ENCODE measurements around the gene SYVN1.

Gene SYVN1

DNA sequence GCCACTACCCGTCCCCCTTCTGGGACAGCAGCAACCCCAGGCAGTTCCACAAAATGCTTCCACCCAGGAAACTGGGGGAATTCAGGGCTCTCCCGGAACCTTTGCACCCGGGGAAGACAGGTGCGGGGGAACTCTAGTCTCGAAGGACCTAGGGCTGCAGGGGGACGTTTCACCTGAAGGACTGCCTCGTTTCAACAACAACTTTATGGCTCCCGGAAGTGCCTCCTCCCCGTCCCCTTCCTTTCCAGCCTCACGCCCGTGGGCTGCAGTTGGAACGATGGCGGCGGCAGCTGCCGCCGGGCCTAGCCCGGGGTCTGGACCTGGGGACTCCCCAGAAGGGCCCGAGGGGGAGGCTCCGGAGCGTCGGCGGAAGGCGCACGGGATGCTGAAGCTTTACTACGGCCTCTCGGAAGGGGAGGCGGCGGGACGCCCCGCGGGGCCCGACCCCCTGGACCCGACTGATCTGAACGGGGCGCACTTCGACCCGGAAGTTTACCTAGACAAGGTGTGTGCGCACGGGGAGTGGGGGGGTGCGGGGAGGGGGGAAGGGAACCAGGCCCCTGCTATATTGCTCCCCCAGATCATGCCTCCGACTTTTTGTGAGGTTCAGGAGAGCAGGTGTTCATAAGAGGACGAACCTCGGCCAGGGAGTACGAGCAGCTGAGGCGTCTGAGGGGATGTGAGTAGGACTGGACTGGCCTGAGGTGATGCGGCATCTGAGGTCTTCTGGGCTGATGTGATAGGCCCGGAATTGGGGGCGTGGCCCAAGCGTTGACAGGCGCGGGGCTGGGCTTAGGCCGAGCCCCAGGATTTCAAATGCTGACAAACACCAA is 38.1 kb downstream of the SYVN1 start, which contains the start of gene VPS51 (continued):
- TF ChIP-seq ZNF169 (tag by site-specific recombination; IDR thresholded peaks at IDR 0.05) (no peak), ZNF155 (tag by site-specific recombination; IDR thresholded peaks at IDR 0.05) (no peak), ZNF10 (tag by site-specific recombination; IDR thresholded peaks at IDR 0.05) (peak; percentile 59; the same call in 1 of the 2 replicates), SCRT1 (tag by site-specific recombination; IDR thresholded peaks at IDR 0.05; ENCODE audit: borderline replicate concordance) (no peak)
- TF ChIP-seq, protein P1, sequence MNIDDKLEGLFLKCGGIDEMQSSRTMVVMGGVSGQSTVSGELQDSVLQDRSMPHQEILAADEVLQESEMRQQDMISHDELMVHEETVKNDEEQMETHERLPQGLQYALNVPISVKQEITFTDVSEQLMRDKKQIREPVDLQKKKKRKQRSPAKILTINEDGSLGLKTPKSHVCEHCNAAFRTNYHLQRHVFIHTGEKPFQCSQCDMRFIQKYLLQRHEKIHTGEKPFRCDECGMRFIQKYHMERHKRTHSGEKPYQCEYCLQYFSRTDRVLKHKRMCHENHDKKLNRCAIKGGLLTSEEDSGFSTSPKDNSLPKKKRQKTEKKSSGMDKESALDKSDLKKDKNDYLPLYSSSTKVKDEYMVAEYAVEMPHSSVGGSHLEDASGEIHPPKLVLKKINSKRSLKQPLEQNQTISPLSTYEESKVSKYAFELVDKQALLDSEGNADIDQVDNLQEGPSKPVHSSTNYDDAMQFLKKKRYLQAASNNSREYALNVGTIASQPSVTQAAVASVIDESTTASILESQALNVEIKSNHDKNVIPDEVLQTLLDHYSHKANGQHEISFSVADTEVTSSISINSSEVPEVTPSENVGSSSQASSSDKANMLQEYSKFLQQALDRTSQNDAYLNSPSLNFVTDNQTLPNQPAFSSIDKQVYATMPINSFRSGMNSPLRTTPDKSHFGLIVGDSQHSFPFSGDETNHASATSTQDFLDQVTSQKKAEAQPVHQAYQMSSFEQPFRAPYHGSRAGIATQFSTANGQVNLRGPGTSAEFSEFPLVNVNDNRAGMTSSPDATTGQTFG (tag by site-specific recombination; IDR thresholded peaks at IDR 0.05; ENCODE audit: borderline replicate concordance), result peak; percentile 88
- TF ChIP-seq, protein P2, sequence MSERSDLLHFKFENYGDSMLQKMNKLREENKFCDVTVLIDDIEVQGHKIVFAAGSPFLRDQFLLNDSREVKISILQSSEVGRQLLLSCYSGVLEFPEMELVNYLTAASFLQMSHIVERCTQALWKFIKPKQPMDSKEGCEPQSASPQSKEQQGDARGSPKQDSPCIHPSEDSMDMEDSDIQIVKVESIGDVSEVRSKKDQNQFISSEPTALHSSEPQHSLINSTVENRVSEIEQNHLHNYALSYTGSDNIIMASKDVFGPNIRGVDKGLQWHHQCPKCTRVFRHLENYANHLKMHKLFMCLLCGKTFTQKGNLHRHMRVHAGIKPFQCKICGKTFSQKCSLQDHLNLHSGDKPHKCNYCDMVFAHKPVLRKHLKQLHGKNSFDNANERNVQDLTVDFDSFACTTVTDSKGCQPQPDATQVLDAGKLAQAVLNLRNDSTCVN (tag by site-specific recombination; optimal IDR thresholded peaks at IDR 0.05), result peak; percentile 32

DNA sequence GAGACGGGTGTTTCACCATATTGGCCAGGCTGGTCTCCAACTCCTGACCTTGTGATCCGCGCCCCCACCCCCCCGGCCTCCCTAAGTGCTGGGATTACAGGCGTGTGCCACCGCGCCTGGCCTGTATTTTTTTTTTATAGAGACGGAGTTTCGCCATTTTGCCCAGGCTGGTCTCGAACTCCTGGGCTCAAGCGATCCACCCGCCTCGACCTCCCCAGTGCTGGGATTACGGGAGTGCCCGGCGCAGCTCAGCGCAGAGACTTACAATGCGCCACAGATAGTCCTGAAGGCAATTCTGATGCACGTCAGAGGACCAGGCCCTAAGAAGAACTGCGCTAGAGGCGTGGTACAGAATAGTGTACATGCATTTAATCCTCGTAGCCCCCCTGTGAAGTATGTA is 38.9 kb downstream of the SYVN1 start:
- CTCF ChIA-PET, result interaction anchor here (1.8 kb wide), 1 partner anchor 15 kb away, joined by 8 read pairs; no protein-coding TSS in a partner anchor
- H3K27ac ChIP-seq (ENCODE audit: extremely low read depth, low read depth, low read length), result no peak overlapping the region
- POLR2A ChIA-PET, result interaction anchor here (0.8 to 2.6 kb wide), 9 partner anchors 10 to 317 kb away, joined by 3 to 24 read pairs (median 5); partner anchors contain the start of genes ARL2, CDCA5, SAC3D1 and SF1
- H3K36me3 ChIP-seq (ENCODE audit: control insufficient read depth in 2 of 2, insufficient read depth in 1 of 2, low read length in 2 of 2), result peaks cover 0 to 8% of the 10 kb centered on the region in 2 experiments; a peak in 2 of 3 replicates
- H3K4me1 ChIP-seq (ENCODE audit: control insufficient read depth, insufficient read depth, low read length), result no peaks in the 10 kb centered on the region
- no peaks in the 10 kb centered on the region for H3K9me3 ChIP-seq (ENCODE audit: control insufficient read depth, insufficient read depth, low read depth, low read length)
- H3K4me3 ChIP-seq (ENCODE audit: low read depth, low read length), result no peak overlapping the region; the same call in 1 of the 2 replicates
- TF ChIP-seq YY1 (tag by site-specific recombination; IDR thresholded peaks at IDR 0.05) (no peak), ZNF610 (tag by site-specific recombination; IDR thresholded peaks at IDR 0.05; ENCODE audit: borderline replicate concordance) (no peak), ZNF791 (tag by site-specific recombination; IDR thresholded peaks at IDR 0.05) (no peak), ZNF157 (tag by site-specific recombination; IDR thresholded peaks at IDR 0.05) (no peak), ZNF658 (tag by site-specific recombination; IDR thresholded peaks at IDR 0.05) (no peak), ZNF366 (tag by site-specific recombination; conservative IDR thresholded peaks at IDR 0.05) (no peak), ZFHX2 (tag by site-specific recombination; conservative IDR thresholded peaks at IDR 0.05) (no peak)
- TF ChIP-seq, protein P3, sequence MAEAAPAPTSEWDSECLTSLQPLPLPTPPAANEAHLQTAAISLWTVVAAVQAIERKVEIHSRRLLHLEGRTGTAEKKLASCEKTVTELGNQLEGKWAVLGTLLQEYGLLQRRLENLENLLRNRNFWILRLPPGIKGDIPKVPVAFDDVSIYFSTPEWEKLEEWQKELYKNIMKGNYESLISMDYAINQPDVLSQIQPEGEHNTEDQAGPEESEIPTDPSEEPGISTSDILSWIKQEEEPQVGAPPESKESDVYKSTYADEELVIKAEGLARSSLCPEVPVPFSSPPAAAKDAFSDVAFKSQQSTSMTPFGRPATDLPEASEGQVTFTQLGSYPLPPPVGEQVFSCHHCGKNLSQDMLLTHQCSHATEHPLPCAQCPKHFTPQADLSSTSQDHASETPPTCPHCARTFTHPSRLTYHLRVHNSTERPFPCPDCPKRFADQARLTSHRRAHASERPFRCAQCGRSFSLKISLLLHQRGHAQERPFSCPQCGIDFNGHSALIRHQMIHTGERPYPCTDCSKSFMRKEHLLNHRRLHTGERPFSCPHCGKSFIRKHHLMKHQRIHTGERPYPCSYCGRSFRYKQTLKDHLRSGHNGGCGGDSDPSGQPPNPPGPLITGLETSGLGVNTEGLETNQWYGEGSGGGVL (tag by site-specific recombination; IDR thresholded peaks at IDR 0.05), result no peak
- TF ChIP-seq, protein P4, sequence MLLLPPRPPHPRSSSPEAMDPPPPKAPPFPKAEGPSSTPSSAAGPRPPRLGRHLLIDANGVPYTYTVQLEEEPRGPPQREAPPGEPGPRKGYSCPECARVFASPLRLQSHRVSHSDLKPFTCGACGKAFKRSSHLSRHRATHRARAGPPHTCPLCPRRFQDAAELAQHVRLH (tag by site-specific recombination; IDR thresholded peaks at IDR 0.05), result no peak
- TF ChIP-seq, protein P5, sequence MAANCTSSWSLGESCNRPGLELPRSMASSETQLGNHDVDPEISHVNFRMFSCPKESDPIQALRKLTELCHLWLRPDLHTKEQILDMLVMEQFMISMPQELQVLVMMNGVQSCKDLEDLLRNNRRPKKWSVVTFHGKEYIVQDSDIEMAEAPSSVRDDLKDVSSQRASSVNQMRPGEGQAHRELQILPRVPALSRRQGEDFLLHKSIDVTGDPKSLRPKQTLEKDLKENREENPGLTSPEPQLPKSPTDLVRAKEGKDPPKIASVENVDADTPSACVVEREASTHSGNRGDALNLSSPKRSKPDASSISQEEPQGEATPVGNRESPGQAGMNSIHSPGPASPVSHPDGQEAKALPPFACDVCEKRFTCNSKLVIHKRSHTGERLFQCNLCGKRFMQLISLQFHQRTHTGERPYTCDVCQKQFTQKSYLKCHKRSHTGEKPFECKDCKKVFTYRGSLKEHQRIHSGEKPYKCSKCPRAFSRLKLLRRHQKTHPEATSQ (tag by site-specific recombination; IDR thresholded peaks at IDR 0.05), result no peak

Measured in HEK293 (cell line).